Right cardiac atrium (tissue), 5 donors: Measurements from ENCODE around the gene NAB1. TPM values are rescaled to one million over a fixed set of nuclear protein-coding genes. Genes with fewer than 3 reads are reported as not detected.

Experiments
- ATAC-seq, 2 donors: fragments of 200-7000 bp; cut with Tn5 transposase; one replicate each; pipeline versions ENCODE4 v1.8.0 to v1.9.1; 2020; ENCODE audit warnings: moderate library complexity in 2 of 2, mild to moderate bottlenecking in 1 of 2
- DNase-seq, 3 donors: peaks; one replicate each; pipeline ENCODE4 v3.0.0-alpha.2; 2020
- H3K27ac ChIP-seq: one replicate; pipeline ENCODE4 v1.5.1; 2013; ENCODE audit warnings: mild to moderate bottlenecking, low read length, control low read depth, moderate library complexity
- H3K27me3 ChIP-seq: one replicate; pipeline ENCODE4 v1.6.1; 2013; ENCODE audit not compliant: control insufficient read depth, insufficient read depth
- H3K4me1 ChIP-seq: one replicate; pipeline ENCODE4 v1.6.1; 2013; ENCODE audit warnings: low read length; ENCODE audit not compliant: control insufficient read depth, insufficient read depth
- H3K4me3 ChIP-seq: one replicate; pipeline ENCODE4 v1.5.1; 2013; ENCODE audit warnings: low read length, control low read depth
- H3K9me3 ChIP-seq: one replicate; pipeline ENCODE4 v1.6.1; 2013; ENCODE audit warnings: low read length; ENCODE audit not compliant: control insufficient read depth
- WGBS: extraction: QIAGEN DNeasy Blood & Tissue Kit; methylation state at CpG from one replicate; pipeline ENCODE4 v1.1.7; 2013; 5-methylcytosine and 5-hydroxymethylcytosine counted together
- intact Hi-C, 4 donors: fragments of 100-400 bp; cut with DNase I; formaldehyde crosslinking; loops; one replicate each; pipeline versions ENCODE4 v1.11.0 to v1.14.0; 2022 to 2023
- polyA plus RNA-seq: library from polyadenylated mRNA; stranded (reverse); fragments of 200-250 nt; gene quantifications from one replicate; pipeline ENCODE4 v1.2.3, GENCODE V29; 2013
- total RNA-seq, 4 donors: library from RNA; stranded (reverse); fragmentation: NEBNext Ultra II Directional; extraction: Animal tissue kit (Norgen Biotek cat#: 25700); gene quantifications; one replicate each; pipeline ENCODE4 v1.2.1, GENCODE V29; 2021
- donor health status: healthy with polysubstance abuse.
- donor health status: DM: no; HTN: yes; CAD: no.
- donor health status: DM: no; HTN: no; CAD: no.
- donor health status: DM: no; HTN: yes; CAD: no; lungs with severe emphysema.
- donor health status: DM: yes; HTN: yes; CAD: no.

The NAB1 gene
- total and polyA plus RNA-seq, 5 donors = 17.6 to 65.5 (median 60.1) TPM

DNA sequence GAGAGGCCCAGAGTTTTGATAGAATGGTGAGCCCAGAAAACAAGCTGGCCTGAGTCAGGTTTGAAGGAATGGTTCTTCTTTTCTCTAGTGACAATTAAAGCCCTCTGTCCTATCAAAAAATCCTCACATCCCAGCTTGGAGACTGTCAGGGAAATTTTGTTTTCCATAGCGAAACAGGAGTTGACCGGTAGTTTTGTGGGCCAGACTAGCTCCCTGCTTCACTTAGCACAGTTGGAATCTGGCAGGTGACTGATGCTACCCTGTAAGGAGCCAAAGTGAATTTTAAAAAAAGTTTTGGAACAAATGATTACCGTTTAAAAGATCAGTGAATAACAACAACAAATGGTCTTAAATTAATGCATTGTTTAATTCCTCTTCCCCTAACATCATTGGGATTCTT lies 6.7 kb downstream of the NAB1 start:
- DNase-seq (no peak), ATAC-seq (peak in 1 of 2 donors; percentile 24)
- Histone ChIP-seq H3K4me1 (peaks cover 13% of the 10 kb centered on the region), H3K4me3 (no peak overlapping the region), H3K27me3 (no peaks in the 10 kb centered on the region), H3K9me3 (no peaks in the 10 kb centered on the region), H3K27ac (peak overlapping the region; percentile 88)
- 37% methylated on average over 3 of the region's 3 CpGs for WGBS
- intact Hi-C loops = loop anchor here in 1 of 4 donors (10.0 kb wide), 1 partner anchor 121 kb away; the partner anchor contains the start of gene NEMP2

DNA sequence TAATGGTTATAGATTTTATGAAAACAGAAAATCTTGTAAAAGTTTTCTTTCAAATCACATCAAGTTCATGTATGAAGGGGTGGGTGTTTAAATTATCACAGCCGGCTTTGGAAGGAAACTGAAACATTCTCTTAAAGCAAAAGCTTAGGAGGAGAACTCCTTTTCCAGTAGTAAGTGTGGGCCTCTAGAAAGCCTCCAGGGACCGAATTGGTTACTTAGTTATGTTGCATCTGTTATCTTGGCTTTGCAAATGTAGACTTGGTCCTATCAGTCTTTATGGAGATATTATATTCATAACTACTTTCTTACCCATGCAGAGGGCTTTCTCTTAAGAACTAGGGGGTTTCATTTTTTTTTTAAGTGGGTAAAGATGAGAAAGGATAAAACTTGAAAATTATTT lies 7.4 kb downstream of the NAB1 start:
- no peak for DNase-seq
- no peak for ATAC-seq
- Histone ChIP-seq H3K9me3 (no peaks in the 10 kb centered on the region), H3K4me3 (peak overlapping the region; percentile 31), H3K27me3 (no peaks in the 10 kb centered on the region), H3K4me1 (peaks cover 15% of the 10 kb centered on the region), H3K27ac (no peak overlapping the region)
- WGBS = 22% methylated on average over 2 of the region's 2 CpGs
- intact Hi-C loops = loop anchor here in 1 of 4 donors (10.0 kb wide), 1 partner anchor 122 kb away; the partner anchor contains the start of gene NEMP2

DNA sequence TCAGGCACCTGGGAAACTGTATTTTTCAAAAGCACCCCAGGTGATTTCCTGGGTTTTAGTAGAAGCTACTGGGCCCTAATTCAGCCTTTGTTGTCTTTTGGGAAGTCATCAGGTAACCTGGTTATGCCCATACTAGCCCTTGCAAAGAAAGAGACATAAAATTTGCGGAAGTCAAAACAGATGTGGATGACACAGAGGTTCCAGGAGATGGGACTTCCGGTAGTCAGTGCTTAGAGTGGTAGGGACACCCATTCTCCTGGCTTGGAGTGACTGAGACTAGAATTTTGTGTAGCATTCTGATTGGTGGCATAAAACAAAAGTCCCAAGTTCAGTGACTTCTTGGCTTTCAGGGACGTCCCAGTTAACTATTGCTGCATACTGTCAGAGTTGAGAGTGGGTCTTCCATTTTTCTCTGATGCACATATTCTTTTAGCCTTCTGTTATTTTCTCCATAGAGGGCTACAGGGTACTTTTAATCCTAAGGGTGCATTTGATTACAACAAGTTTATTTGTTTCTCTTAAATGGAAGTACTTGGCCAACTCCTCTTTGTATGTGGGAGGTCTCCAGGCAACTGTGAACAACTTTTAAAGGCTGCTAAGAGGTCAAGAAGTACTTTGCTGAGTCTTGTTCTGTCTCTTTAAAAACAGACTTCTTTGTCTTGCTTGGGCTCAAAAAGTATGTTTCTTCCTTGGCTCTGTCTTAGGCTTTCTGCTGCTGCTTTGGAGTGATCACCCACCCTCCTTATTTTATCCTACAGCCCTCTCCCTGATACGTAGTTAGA lies 8.8 kb downstream of the NAB1 start:
- peak in 1 of 2 donors; percentile 49 for ATAC-seq
- H3K4me3 ChIP-seq = no peak overlapping the region
- H3K4me1 ChIP-seq = peaks cover 18% of the 10 kb centered on the region
- intact Hi-C loops = loop anchor here in 1 of 4 donors (10.0 kb wide), 1 partner anchor 123 kb away; the partner anchor contains the start of gene NEMP2
- DNase-seq = no peak
- no peaks in the 10 kb centered on the region for H3K27me3 ChIP-seq
- 54% methylated on average over 4 of the region's 4 CpGs for WGBS
- H3K9me3 ChIP-seq = no peaks in the 10 kb centered on the region
- peak overlapping the region; percentile 81 for H3K27ac ChIP-seq

DNA sequence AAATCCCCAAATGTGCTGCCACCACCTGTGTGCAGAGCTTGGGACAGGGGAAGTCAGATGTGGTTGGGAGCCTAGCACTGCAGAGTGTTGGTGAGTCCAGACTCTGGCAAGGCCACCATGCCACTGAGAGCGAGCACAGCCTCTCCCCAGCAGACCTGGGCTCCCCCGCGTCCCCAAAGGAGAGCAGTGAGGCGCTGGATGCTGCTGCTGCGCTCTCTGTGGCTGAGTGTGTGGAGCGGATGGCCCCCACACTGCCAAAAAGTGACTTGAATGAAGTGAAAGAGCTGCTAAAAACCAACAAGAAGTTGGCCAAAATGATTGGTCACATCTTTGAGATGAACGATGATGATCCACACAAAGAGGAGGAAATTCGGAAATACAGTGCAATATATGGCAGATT lies 10.7 kb downstream of the NAB1 start:
- no peaks in the 10 kb centered on the region for H3K27me3 ChIP-seq
- peak in 1 of 2 donors; percentile 23 for ATAC-seq
- peaks cover 14% of the 10 kb centered on the region for H3K4me1 ChIP-seq
- intact Hi-C loops = loop anchor here in 1 of 4 donors (10.0 kb wide), 1 partner anchor 125 kb away; the partner anchor contains the start of gene NEMP2
- H3K27ac ChIP-seq = no peak overlapping the region
- WGBS = 91% methylated on average over 8 of the region's 8 CpGs
- H3K9me3 ChIP-seq = no peaks in the 10 kb centered on the region
- no peak overlapping the region for H3K4me3 ChIP-seq
- peak in 1 of 3 donors; percentile 39 for DNase-seq

DNA sequence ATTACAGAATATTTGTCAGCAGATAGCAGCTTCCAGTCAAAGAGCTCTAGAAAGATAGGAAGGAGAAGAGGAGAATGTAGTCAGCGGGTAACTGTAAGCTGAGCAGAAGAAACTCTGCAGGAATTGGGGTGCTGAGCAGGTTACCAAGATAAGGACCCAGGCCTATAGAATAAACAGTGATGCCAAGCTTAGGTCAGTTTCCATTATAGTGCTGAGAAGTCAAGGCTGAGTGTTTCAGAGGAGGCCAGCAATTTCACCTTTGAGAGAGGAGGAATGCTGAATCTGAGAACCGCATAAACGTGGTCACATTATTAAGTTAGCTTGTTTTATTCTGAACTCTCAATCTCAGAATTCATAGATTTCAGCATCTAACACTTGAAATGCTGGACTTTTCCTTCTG lies 13.9 kb downstream of the NAB1 start:
- H3K4me3 ChIP-seq = no peak overlapping the region
- peaks cover 11% of the 10 kb centered on the region for H3K4me1 ChIP-seq
- ATAC-seq (no peak), DNase-seq (no peak)
- intact Hi-C loops = no loop called here
- no peak overlapping the region for H3K27ac ChIP-seq
- no peaks in the 10 kb centered on the region for H3K27me3 ChIP-seq
- no peaks in the 10 kb centered on the region for H3K9me3 ChIP-seq
- WGBS = 45% methylated on average over 3 of the region's 3 CpGs

DNA sequence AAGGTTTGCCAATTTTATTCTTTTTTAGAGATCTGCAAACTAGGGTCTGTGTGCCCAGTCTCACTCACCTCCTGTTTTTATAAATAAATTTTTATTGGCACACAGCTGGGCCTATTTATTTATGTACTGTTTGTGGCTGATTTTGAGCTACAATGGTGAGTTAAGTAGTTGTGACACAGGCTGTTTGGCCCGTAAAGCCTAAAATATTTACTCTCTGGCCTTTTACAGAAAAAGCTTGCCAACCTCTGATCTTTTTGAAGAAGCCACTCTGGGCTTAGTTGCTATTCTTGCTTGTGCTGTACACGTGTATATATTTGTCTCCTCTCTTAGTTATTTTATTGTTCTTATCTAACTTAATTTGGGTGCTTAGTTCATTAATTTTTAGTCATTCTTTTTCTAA lies 14.5 kb downstream of the NAB1 start:
- peak in 1 of 2 donors; percentile 35 for ATAC-seq
- no peak overlapping the region for H3K27ac ChIP-seq
- no peak overlapping the region for H3K4me3 ChIP-seq
- H3K4me1 ChIP-seq = peaks cover 8% of the 10 kb centered on the region
- no peaks in the 10 kb centered on the region for H3K9me3 ChIP-seq
- intact Hi-C loops = no loop called here
- no peak for DNase-seq
- WGBS = 19% methylated on average over 2 of the region's 2 CpGs
- H3K27me3 ChIP-seq = no peaks in the 10 kb centered on the region

DNA sequence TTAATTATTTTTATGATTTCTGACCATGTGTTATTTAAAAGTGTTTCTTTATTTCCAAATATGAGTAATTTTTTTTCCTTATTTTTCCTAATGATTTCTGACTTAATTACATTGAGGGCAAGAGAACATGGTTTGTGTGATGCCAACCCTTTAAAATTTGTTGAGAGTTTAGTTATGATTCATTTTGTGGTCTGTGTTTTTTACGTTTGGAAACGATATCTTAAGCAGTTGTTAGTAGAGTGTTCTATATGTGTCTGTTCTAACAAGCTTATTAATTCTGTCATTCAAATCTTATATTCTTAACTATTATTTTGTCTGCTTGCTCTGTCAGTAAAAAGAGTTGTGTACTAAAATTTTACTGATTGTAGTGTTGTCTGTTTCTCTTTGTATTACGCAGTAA lies 15.0 kb downstream of the NAB1 start:
- H3K4me3 ChIP-seq = no peak overlapping the region
- DNase-seq (no peak), ATAC-seq (no peak)
- intact Hi-C loops = no loop called here
- no peak overlapping the region for H3K27ac ChIP-seq
- H3K27me3 ChIP-seq = no peaks in the 10 kb centered on the region
- H3K9me3 ChIP-seq = no peaks in the 10 kb centered on the region
- peaks cover 8% of the 10 kb centered on the region for H3K4me1 ChIP-seq
- WGBS = 68% methylated on average over 3 of the region's 3 CpGs

DNA sequence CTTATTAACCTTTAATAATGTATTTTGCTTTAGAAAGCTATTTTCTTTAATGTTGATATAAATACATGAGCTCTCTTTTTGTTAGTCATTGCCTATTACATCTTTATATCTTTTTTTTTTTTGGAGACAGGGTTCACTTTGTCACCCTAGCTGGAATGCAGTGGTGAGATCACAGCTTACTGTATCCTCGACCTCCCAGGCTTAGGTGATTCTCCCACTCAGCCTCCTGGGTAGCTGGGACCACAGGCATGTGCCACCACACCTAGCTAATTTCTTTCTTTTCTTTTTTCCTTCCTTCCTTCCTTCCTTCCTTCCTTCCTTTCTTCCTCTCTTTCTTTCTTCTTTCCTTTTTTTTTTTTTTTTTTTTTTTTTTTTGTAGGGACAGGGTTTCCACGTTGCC lies 15.4 kb downstream of the NAB1 start:
- ATAC-seq = peak in 1 of 2 donors; percentile 50
- H3K4me1 ChIP-seq = peaks cover 9% of the 10 kb centered on the region
- intact Hi-C loops = no loop called here

DNA sequence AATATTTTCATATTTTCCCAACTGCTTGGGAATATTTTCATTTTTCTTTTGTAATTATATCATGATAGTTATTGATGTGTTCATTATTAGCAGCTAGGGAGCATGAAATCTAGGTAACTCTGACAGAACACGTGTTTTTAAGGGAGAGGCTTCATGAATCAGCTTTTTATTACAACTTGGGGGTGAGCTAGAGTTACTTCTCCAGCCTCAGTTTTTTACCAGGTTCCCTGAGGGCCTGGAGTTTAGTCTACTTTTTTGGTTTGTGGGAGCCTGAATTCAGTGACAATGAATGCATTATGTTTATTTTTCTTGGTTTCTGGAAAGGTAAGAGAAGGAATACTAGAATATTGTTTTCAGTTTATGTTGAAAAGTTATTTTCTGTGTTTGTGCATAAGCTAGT lies 18.0 kb downstream of the NAB1 start:
- 53% methylated on average over 1 of the region's 1 CpG for WGBS
- H3K27ac ChIP-seq = no peak overlapping the region
- H3K27me3 ChIP-seq = no peaks in the 10 kb centered on the region
- no peak for DNase-seq
- no peak for ATAC-seq
- H3K9me3 ChIP-seq = no peaks in the 10 kb centered on the region
- peaks cover 7% of the 10 kb centered on the region for H3K4me1 ChIP-seq
- intact Hi-C loops = no loop called here
- H3K4me3 ChIP-seq = no peak overlapping the region

More for the DNA sequence above, 15.4 kb downstream of the NAB1 start:
- DNase-seq = no peak
- Histone ChIP-seq H3K9me3 (no peaks in the 10 kb centered on the region), H3K27ac (no peak overlapping the region), H3K4me3 (no peak overlapping the region), H3K27me3 (no peaks in the 10 kb centered on the region)
- WGBS = 63% methylated on average over 2 of the region's 2 CpGs

DNA sequence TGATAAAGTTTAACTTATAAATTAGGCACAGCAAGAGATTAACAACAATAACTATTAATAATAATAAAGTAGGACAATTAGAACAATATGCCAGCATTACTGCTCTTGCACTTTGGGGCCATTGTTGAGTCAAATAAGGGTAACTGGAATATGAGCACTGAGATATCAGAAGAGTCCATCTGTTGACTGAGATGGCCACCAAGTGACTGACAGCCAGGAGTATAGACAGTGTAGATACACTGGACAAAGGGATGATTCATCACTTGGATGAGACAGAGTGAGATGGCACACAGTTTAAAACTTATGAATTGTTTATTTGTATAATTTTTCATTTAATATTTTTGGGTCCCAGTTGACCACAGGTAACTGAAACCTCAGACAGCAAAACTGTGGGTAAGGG lies 20.0 kb downstream of the NAB1 start:
- Histone ChIP-seq H3K27ac (no peak overlapping the region), H3K9me3 (no peaks in the 10 kb centered on the region), H3K4me3 (no peak overlapping the region), H3K27me3 (no peaks in the 10 kb centered on the region), H3K4me1 (peaks cover 3% of the 10 kb centered on the region)
- intact Hi-C loops = no loop called here
- DNase-seq = no peak
- no peak for ATAC-seq

DNA sequence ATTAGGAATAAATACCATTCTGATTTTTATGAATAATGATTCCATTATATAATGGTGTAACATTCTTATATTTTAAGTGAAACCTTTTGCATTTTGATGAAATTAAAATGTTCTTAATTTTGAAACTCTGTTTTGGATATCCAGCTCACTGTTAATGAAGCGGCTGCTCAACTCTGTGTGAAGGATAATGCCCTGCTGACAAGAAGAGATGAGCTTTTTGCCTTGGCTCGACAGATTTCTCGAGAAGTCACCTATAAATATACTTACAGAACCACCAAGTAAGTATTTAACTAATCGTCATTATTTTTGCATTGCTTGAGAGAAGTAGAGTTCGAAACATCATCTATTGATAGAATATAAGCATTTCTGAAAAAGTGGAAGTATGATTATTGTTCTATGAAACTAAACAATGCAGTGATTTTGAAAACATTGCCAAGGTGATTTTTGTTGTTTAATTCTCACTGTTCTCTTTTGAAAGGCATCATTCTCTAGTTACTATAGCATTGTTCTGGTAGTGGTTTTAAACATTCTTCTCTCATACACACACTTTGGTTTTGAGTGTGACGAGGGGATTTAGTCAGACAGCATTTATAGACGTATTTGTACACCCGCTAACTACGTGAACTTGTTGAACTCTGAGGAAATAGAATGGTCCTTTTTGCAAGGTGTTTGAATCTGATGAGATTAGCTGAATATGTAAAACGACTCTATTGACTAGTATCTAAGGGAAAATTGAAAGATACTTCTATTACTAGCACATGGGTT lies 21.5 kb downstream of the NAB1 start:
- no peaks in the 10 kb centered on the region for H3K27me3 ChIP-seq
- no peak overlapping the region for H3K27ac ChIP-seq
- no peak for ATAC-seq
- no peak overlapping the region for H3K4me3 ChIP-seq
- H3K9me3 ChIP-seq = no peaks in the 10 kb centered on the region
- H3K4me1 ChIP-seq = peaks cover 3% of the 10 kb centered on the region
- WGBS = 72% methylated on average over 10 of the region's 10 CpGs
- no peak for DNase-seq
- intact Hi-C loops = no loop called here
